NCI-H1105 treated with DMSO at 0.1 percent for 48 hours (cell line): ENCODE data around the gene TBC1D12.

Experiments
- DNase-seq: peaks from one replicate; lab custom pipeline; 2025; lab: John Stamatoyannopoulos, UW

The TBC1D12 gene

GRCh38 chr10:94407668-94408067, 5.3 kb downstream of the TBC1D12 start:
- DNase-seq = no peak

GRCh38 chr10:94409021-94409657, 6.8 kb downstream of the TBC1D12 start:
- no peak for DNase-seq

- DNase-seq = no peak
Measured at GRCh38 chr10:94411304-94411703, 9.0 kb downstream of the TBC1D12 start.

- no peak for DNase-seq
Measured at GRCh38 chr10:94412449-94412848, 10.1 kb downstream of the TBC1D12 start.

GRCh38 chr10:94413361-94413760, 11.0 kb downstream of the TBC1D12 start:
- no peak for DNase-seq

- DNase-seq = no peak
Measured at GRCh38 chr10:94416896-94417295, 14.6 kb downstream of the TBC1D12 start.

- DNase-seq = no peak
Measured at GRCh38 chr10:94417321-94417720, 15.0 kb downstream of the TBC1D12 start.

- no peak for DNase-seq
Measured at GRCh38 chr10:94420516-94420915, 18.2 kb downstream of the TBC1D12 start.

- DNase-seq = no peak
Measured at GRCh38 chr10:94420998-94421528, 18.7 kb downstream of the TBC1D12 start.

GRCh38 chr10:94423627-94424026, 21.3 kb downstream of the TBC1D12 start:
- DNase-seq = no peak

GRCh38 chr10:94424714-94425337, 22.5 kb downstream of the TBC1D12 start:
- DNase-seq = no peak

GRCh38 chr10:94425942-94426341, 23.6 kb downstream of the TBC1D12 start:
- DNase-seq = no peak

- no peak for DNase-seq
Measured at GRCh38 chr10:94427166-94427565, 24.8 kb downstream of the TBC1D12 start.

- no peak for DNase-seq
Measured at GRCh38 chr10:94428766-94429707, 26.7 kb downstream of the TBC1D12 start.

- no peak for DNase-seq
Measured at GRCh38 chr10:94430701-94431100, 28.4 kb downstream of the TBC1D12 start.

GRCh38 chr10:94432443-94432842, 30.1 kb downstream of the TBC1D12 start:
- DNase-seq = no peak

- DNase-seq = no peak
Measured at GRCh38 chr10:94439275-94439861, 37.0 kb downstream of the TBC1D12 start.

- no peak for DNase-seq
Measured at GRCh38 chr10:94440096-94440495, 37.8 kb downstream of the TBC1D12 start.

- no peak for DNase-seq
Measured at GRCh38 chr10:94443047-94443446, 40.7 kb downstream of the TBC1D12 start.

GRCh38 chr10:94443549-94443948, 41.2 kb downstream of the TBC1D12 start:
- DNase-seq = no peak

- no peak for DNase-seq
Measured at GRCh38 chr10:94450782-94451181, 48.4 kb downstream of the TBC1D12 start.

GRCh38 chr10:94451883-94452519, 49.7 kb downstream of the TBC1D12 start:
- DNase-seq = no peak
